ENCODE measurements around the gene SMAD5. TPM values are rescaled to one million over a fixed set of nuclear protein-coding genes. Genes with fewer than 3 reads are reported as not detected.
A peak's percentile ranks its signal among the peaks of the same experiment; 100 is the strongest.

The SMAD5 gene
- total RNA-seq, 2 experiments from 2014 or later, result 5.4 to 7.7 TPM

DNA sequence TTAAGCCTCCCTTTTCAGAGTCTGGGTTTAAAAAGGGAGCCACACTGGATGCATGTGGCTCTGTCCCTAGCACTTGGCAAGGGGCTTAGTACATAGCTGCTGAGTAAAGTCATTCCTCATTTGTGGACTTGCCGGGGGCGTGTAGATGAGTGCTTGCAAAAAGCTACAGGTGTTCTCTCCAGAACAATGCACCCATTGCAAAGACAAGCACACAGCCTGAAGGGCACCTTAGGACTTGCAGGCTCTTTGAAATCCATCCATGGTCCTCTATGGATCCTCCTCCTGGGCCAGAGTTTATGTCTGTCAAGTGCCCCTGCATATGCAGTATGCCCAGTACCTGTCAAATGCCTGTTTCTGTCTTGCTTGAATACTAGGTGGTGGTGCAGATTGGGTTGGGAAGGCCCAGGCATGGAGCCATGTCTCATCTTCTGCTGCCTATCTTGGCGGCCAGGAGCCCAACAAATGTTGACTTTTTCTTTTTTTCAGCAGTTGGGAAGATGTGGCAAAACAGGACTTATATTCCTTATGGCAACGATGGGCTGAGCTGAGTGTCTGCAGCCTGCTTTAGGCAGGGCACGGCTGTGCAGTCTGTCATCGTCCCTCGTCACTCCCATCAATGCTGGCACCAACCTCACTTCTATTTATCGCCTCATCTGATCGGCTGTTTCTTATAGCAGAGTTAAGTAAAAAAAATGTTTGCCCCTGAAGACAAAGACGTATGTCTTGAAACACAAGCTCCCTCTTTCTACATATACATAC, 78.8 kb downstream of the SMAD5 start:
- Mint-ChIP-seq H3K36me3 (ENCODE audit: low read depth) (no peaks in the 10 kb centered on the region), H3K9me3 (ENCODE audit: low read depth) (no peaks in the 10 kb centered on the region), H3K27ac (no peak overlapping the region), H3K27me3 (peaks cover 23% of the 10 kb centered on the region), H3K4me3 (no peak overlapping the region), H3K4me1 (no peaks in the 10 kb centered on the region)
- POLR2A ChIA-PET, result interaction anchor here (1.3 kb wide), 1 partner anchor 22 kb away, joined by 3 read pairs; no protein-coding TSS in a partner anchor
- CTCF ChIA-PET, result interaction anchor here (0.6 to 1.2 kb wide), 6 partner anchors 16 to 471 kb away, joined by 3 to 5 read pairs (median 4); no protein-coding TSS in a partner anchor
- ATAC-seq, result no peak
- intact Hi-C loops (cut with DNase I, micrococcal nuclease), result loop anchor here (1.0 to 10.0 kb wide), 3 partner anchors 237 to 324 kb away; no protein-coding TSS in a partner anchor
- DNase-seq, result no peak

DNA sequence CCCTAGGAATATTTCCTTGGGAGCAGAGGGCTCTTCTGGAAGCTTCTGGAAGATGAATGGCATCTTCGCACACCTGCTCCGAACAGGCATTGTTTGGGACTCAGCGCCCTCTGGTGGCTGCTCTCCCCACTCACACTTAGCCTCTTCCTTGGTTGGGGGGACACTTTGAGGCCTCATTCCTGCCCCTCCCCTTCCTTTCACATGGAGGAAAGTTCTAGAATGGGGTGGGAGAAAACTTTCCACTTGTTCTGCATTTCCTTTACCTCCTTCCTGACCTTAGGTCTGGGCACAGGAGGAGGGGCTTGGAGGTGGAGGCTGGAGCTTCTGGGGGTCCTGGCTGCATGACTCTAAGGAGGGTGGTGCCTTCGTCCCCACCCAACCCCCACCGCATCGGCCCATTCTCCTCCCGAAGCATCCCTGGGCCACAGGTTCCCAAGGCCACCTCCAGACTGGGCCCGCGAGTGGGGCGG, 79.6 kb downstream of the SMAD5 start:
- no peaks in the 10 kb centered on the region for H3K4me1 Mint-ChIP-seq
- ATAC-seq, result no peak
- no peaks in the 10 kb centered on the region for H3K9me3 Mint-ChIP-seq (ENCODE audit: low read depth)
- ChIA-PET POLR2A (interaction anchor here (1.3 kb wide), 1 partner anchor 23 kb away, joined by 3 read pairs; no protein-coding TSS in a partner anchor), CTCF (interaction anchor here (0.8 to 1.3 kb wide), 5 partner anchors 17 to 321 kb away, joined by 3 to 5 read pairs (median 3); no protein-coding TSS in a partner anchor)
- no peaks in the 10 kb centered on the region for H3K36me3 Mint-ChIP-seq (ENCODE audit: low read depth)
- peaks cover 28% of the 10 kb centered on the region for H3K27me3 Mint-ChIP-seq
- intact Hi-C loops (cut with DNase I, micrococcal nuclease), result loop anchor here (1.0 to 10.0 kb wide), 3 partner anchors 237 to 325 kb away; no protein-coding TSS in a partner anchor
- H3K4me3 Mint-ChIP-seq, result no peak overlapping the region
- H3K27ac Mint-ChIP-seq, result no peak overlapping the region
- DNase-seq, result peak; percentile 72

DNA sequence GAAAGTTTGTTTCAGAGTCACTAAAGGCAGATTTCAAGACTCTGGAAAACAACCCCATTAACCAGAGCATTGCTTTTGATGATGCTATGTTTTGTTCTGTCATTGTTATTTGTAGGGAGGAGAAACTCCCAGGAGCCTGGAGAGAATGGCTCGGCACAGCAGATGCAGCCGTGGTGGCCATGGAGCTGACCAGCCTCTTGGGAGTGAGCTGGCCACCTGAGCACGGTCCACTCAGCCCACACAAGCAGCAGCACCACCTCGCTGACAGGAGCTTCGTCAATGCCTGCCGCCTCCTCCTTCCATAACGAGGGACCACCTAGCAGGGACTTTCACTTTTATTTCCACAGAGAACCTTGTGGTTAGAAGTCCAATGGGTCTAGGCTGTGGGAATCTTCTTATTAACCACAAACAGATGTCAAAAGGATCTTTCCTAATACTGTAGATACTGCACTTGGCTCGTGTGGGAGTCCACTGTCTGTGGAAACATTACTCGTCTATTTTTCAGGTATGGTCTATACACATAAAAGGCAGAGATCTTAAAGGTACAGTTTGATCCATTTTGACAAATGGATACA, 81.4 kb downstream of the SMAD5 start:
- DNase-seq (no peak), ATAC-seq (no peak)
- intact Hi-C loops (cut with DNase I, micrococcal nuclease), result loop anchor here in 1 of 2 experiments (10.0 kb wide), 1 partner anchor 239 kb away; no protein-coding TSS in a partner anchor
- Mint-ChIP-seq H3K36me3 (ENCODE audit: low read depth) (no peaks in the 10 kb centered on the region), H3K4me3 (no peak overlapping the region), H3K9me3 (ENCODE audit: low read depth) (no peaks in the 10 kb centered on the region), H3K27ac (no peak overlapping the region), H3K4me1 (no peaks in the 10 kb centered on the region), H3K27me3 (peaks cover 21% of the 10 kb centered on the region)
- ChIA-PET POLR2A (no interaction called here), CTCF (no interaction called here)

DNA sequence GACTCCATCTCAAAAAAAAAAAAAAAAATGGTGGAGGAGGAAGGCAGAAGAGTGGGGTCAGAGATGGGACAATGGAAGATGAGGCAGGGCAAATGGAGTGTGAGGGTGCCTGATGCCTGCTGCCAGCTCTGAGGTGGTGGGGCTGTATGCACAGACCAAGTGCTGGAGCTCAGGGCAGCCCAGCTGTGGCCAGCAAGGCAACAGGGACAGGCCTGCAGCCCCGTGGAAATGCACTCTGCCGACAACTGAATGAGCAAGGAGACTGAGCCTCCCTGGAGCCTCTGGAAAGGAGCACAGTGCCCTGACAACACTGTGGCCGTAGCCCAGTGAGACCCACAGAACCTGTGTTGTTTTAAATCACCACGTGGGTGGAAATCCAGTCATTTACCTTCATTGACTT, 83.2 kb downstream of the SMAD5 start:
- ATAC-seq (no peak), DNase-seq (no peak)
- no peaks in the 10 kb centered on the region for H3K36me3 Mint-ChIP-seq (ENCODE audit: low read depth)
- H3K9me3 Mint-ChIP-seq (ENCODE audit: low read depth), result peaks cover 6% of the 10 kb centered on the region
- ChIA-PET POLR2A (no interaction called here), CTCF (no interaction called here)
- H3K4me1 Mint-ChIP-seq, result no peaks in the 10 kb centered on the region
- H3K27ac Mint-ChIP-seq, result no peak overlapping the region
- intact Hi-C loops (cut with DNase I, micrococcal nuclease), result loop anchor here in 1 of 2 experiments (10.0 kb wide), 1 partner anchor 241 kb away; no protein-coding TSS in a partner anchor
- H3K4me3 Mint-ChIP-seq, result no peak overlapping the region
- peaks cover 17% of the 10 kb centered on the region for H3K27me3 Mint-ChIP-seq

DNA sequence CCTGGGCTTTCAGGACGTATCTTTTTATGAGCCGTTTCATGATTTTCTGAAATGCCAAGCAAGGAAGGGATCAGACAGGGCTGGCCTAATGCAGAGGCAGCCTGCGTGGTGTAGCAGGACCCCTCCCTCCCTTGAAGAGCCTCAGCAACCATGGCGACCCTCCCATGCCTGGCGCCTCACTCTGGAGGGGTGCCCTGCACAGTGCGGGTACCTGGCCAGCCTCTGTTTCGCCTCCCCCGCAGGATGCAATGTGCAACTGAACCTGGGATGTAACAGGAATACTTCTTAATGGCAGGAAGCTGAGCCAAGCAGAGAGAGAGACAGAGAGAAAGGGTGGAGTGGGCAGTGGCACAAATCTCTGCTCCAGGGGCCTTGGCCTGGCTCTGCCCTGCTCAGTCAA, 83.6 kb downstream of the SMAD5 start:
- DNase-seq (no peak), ATAC-seq (no peak)
- ChIA-PET POLR2A (no interaction called here), CTCF (interaction anchor here (0.6 kb wide), 1 partner anchor 123 kb away, joined by 4 read pairs; no protein-coding TSS in a partner anchor)
- Mint-ChIP-seq H3K9me3 (ENCODE audit: low read depth) (peaks cover 9% of the 10 kb centered on the region), H3K4me3 (no peak overlapping the region), H3K36me3 (ENCODE audit: low read depth) (peaks cover under 1% of the 10 kb centered on the region), H3K27ac (no peak overlapping the region), H3K27me3 (peaks cover 15% of the 10 kb centered on the region), H3K4me1 (no peaks in the 10 kb centered on the region)
- intact Hi-C loops (cut with DNase I, micrococcal nuclease), result loop anchor here in 1 of 2 experiments (10.0 kb wide), 1 partner anchor 241 kb away; no protein-coding TSS in a partner anchor

DNA sequence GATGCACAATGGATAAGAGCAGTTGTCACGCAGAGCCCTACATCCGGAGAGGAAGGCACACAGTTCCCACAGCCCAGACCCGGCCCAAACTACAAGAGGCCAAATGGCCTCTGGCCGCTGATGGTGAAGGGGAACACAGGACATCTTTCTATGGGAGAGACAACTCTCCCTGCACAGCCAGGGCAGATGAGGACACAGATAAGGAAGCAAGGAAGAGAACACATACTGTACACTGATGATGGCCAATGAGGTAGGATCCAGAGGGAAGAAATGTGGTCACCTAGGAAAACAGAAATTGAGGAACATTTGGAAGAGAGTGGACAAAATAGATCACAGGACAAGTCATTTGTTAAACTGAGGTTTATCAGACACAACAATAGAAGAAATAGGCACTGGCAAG, 88.7 kb downstream of the SMAD5 start:
- Mint-ChIP-seq H3K9me3 (ENCODE audit: low read depth) (peaks cover 19% of the 10 kb centered on the region), H3K4me1 (no peaks in the 10 kb centered on the region), H3K36me3 (ENCODE audit: low read depth) (peaks cover 2% of the 10 kb centered on the region), H3K27me3 (peaks cover 15% of the 10 kb centered on the region), H3K27ac (no peak overlapping the region), H3K4me3 (no peak overlapping the region)
- DNase-seq, result no peak
- ChIA-PET POLR2A (no interaction called here), CTCF (no interaction called here)
- no peak for ATAC-seq
- intact Hi-C loops (cut with DNase I, micrococcal nuclease), result no loop called here

DNA sequence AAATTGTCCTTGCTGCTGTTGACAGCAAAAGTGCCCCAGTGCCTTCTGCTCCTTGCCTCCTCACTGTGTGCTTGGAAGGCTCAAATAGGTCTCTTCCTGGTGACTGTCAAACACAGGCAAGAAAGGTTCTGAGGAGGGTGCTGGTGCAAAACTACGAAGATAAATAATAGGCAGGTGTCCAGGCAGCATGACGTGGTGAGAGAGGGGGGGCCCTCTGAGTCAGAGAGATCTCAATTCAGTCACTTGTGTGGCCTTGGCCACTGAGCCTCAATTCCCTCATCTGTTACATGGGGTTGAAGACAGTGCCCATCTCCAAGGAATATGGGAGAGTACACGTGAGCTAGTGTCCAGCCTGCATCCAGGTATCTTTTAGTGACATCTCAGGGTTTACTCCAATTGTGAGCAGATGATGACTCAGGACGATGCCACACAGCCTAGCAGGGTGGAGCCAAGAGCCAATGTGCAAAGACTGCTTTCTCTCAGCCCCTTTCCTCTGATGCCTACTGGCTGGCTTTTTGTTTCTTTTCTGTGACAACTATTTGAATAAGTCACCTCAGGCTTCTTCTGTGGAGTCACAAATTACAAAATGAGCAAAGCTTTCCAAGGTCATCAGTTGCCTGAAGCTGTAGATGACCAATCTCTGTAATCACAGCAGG, 90.1 kb downstream of the SMAD5 start:
- Mint-ChIP-seq H3K36me3 (ENCODE audit: low read depth) (peaks cover 2% of the 10 kb centered on the region), H3K4me3 (no peak overlapping the region), H3K4me1 (no peaks in the 10 kb centered on the region), H3K27ac (no peak overlapping the region), H3K9me3 (ENCODE audit: low read depth) (peaks cover 19% of the 10 kb centered on the region), H3K27me3 (peaks cover 9% of the 10 kb centered on the region)
- POLR2A ChIA-PET, result no interaction called here
- no peak for DNase-seq
- CTCF ChIA-PET, result interaction anchor here (1.3 kb wide), 1 partner anchor 94 kb away, joined by 3 read pairs; no protein-coding TSS in a partner anchor
- intact Hi-C loops (cut with DNase I, micrococcal nuclease), result no loop called here
- ATAC-seq, result no peak

DNA sequence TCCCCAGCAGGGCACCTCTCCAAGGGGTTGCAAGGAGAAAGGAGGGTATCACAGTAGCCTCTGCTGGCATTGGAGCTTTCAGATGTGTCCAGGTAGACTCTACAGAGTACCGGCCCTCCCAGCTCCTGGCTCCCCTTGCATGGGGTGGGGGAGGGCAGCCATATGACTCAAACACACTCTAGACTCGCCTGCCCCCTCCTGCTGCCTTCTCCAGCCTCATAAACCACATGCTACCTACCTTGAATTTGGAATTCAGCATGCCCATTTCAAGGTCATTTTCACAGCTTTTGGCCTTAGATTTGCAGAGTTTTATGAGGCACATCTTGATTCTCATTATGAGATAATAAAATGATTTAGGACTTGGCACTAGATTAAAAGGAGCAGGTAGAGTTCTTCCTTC, 93.2 kb downstream of the SMAD5 start:
- ATAC-seq (no peak), DNase-seq (no peak)
- Mint-ChIP-seq H3K4me1 (no peaks in the 10 kb centered on the region), H3K4me3 (no peak overlapping the region), H3K27ac (no peak overlapping the region), H3K27me3 (peaks cover 16% of the 10 kb centered on the region), H3K9me3 (ENCODE audit: low read depth) (peaks cover 13% of the 10 kb centered on the region), H3K36me3 (ENCODE audit: low read depth) (peaks cover 2% of the 10 kb centered on the region)
- ChIA-PET CTCF (interaction anchor here (0.5 kb wide), 1 partner anchor 39 kb away, joined by 3 read pairs; no protein-coding TSS in a partner anchor), POLR2A (no interaction called here)
- intact Hi-C loops (cut with DNase I, micrococcal nuclease), result no loop called here

DNA sequence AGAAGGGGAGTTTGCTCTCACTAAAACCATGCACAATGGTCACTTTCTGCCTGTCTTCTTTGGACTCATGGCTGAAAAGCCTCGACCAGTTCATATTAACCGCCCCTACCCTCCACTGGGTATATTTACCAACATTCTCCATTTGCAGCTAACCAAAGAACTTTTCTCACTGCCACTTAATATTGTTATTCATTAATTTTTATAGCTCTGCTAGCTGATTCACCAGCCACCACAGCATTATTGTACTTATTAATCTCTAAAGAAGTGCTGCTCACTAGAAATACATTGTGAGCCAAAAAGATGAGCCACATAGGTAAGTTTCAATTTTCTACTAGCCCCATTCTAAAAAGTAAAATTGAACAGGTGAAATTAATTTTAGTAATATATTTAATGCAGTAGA, 93.8 kb downstream of the SMAD5 start:
- no peak for DNase-seq

DNA sequence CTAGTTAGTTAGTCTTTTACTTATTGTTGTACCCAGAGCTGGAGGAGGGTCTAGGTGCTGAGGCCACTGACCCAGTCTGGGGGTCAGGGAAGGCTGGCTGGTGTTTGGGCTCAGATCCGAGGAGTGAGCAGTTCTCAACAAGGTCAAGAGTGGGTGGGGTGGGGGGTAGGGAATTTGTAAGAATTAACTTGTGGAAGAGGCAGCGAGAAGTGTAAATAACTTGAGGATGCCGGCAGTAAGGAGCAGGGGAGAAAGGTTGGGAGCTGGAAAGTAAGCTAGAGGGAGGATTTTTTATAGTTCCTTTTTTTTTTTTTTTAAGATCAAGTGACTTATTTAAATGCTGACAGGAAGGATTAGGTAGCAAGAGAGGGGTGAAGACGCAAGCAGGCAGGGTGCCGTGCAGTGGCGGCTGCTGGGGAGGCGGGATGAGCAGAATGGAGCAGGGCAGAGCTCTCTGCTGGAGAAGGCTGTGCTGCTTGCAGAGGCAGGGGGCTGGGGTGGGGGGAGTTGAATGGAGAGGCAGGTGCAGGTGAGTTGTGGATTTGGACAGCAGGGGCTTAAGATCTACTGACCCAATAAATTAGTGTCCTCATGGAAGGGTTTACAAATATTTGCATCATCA, 95.6 kb downstream of the SMAD5 start:
- POLR2A ChIA-PET, result no interaction called here
- no peaks in the 10 kb centered on the region for H3K4me1 Mint-ChIP-seq
- no peaks in the 10 kb centered on the region for H3K9me3 Mint-ChIP-seq (ENCODE audit: low read depth)
- DNase-seq, result no peak
- intact Hi-C loops (cut with DNase I, micrococcal nuclease), result no loop called here
- no peak overlapping the region for H3K27ac Mint-ChIP-seq
- H3K27me3 Mint-ChIP-seq, result peaks cover 13% of the 10 kb centered on the region
- no peak for ATAC-seq
- CTCF ChIA-PET, result interaction anchor here (0.5 kb wide), 1 partner anchor 60 kb away, joined by 3 read pairs; no protein-coding TSS in a partner anchor
- H3K4me3 Mint-ChIP-seq, result no peak overlapping the region
- no peaks in the 10 kb centered on the region for H3K36me3 Mint-ChIP-seq (ENCODE audit: low read depth)

More for the DNA sequence above, 93.8 kb downstream of the SMAD5 start:
- H3K27ac Mint-ChIP-seq, result no peak overlapping the region
- no peak for ATAC-seq
- ChIA-PET POLR2A (no interaction called here), CTCF (interaction anchor here (0.5 kb wide), 1 partner anchor 40 kb away, joined by 3 read pairs; no protein-coding TSS in a partner anchor)
- intact Hi-C loops (cut with DNase I, micrococcal nuclease), result no loop called here
- peaks cover 8% of the 10 kb centered on the region for H3K9me3 Mint-ChIP-seq (ENCODE audit: low read depth)
- H3K4me1 Mint-ChIP-seq, result no peaks in the 10 kb centered on the region
- peaks cover under 1% of the 10 kb centered on the region for H3K36me3 Mint-ChIP-seq (ENCODE audit: low read depth)
- H3K27me3 Mint-ChIP-seq, result peaks cover 14% of the 10 kb centered on the region
- H3K4me3 Mint-ChIP-seq, result no peak overlapping the region

DNA sequence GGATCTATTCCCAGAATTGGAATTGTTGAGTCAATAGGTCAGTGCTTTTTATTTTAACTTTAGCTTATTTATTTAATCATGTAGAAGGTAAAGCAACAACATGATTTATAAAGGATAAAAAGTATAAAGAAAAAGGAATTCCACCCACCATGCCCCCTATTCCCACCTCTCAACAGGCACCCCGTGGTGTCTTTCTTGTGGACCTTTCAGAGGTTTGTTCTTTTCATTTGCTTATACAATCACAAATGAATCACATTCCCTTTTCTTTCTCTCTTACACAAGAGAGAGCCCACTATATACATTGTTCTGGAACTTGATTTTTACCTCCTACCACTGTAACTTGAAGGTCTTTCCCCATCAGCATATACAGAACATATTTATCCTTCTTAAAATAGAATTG, 97.5 kb downstream of the SMAD5 start:
- Mint-ChIP-seq H3K4me3 (no peak overlapping the region), H3K4me1 (no peaks in the 10 kb centered on the region), H3K27ac (no peak overlapping the region), H3K9me3 (ENCODE audit: low read depth) (no peaks in the 10 kb centered on the region), H3K36me3 (ENCODE audit: low read depth) (no peaks in the 10 kb centered on the region), H3K27me3 (peaks cover 7% of the 10 kb centered on the region)
- DNase-seq, result no peak
- CTCF ChIA-PET, result interaction anchor here (1.1 kb wide), 1 partner anchor 19 kb away, joined by 3 read pairs; no protein-coding TSS in a partner anchor
- POLR2A ChIA-PET, result no interaction called here
- no peak for ATAC-seq
- intact Hi-C loops (cut with DNase I, micrococcal nuclease), result no loop called here

All from activated CD4-positive, alpha-beta T cell treated with anti-CD3 and anti-CD28 coated beads for 36 hours (primary cell).